Fibroblast of skin of right biceps (primary cell): ENCODE results near the gene RGL1.

Experiments used
- DNase-seq: peaks from one replicate; pipeline ENCODE4 v3.0.0-alpha.2; 2013

Gene RGL1

GRCh38 chr1:183966487-183966886, 161.6 kb downstream of the RGL1 start:
- no peak for DNase-seq

DNA sequence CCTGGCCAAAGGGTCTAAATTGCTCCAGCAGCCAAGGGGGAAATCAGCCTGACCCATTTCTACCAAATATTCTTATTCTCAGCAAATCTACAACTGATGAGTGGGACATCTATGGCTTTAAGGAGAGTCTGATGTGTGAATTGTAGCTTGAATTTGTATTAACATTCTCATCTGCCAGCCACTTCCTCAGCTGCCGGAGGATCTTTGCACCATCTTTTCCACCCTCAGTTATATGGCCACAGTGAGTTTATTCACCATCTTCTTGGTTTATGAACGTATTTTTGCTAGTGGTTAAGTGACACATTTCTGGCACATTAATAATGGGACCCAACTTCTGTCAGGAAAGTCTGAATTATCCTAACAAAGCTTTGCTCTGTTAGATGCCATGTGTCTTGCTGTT, 163.0 kb downstream of the RGL1 start:
- DNase-seq = no peak

DNA sequence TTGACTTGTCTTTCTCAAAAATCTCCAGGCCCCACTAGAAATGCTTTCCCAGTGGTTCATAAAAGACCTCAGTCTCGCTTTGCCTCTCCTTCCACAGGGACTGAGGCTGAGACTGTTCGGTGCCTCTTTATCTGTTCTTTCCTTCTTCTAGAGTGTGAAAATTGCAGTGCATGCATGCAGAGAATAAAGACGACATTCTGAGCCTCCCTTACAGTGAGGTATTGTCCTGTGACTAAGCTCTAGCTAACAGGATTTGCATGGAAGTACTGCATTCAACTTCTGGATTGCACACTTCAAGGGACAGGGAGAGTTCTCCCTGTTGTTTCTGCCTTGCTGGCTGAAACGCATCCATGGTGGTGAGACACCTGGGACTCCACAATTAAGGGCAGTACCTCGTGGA, 163.5 kb downstream of the RGL1 start:
- no peak for DNase-seq

DNA sequence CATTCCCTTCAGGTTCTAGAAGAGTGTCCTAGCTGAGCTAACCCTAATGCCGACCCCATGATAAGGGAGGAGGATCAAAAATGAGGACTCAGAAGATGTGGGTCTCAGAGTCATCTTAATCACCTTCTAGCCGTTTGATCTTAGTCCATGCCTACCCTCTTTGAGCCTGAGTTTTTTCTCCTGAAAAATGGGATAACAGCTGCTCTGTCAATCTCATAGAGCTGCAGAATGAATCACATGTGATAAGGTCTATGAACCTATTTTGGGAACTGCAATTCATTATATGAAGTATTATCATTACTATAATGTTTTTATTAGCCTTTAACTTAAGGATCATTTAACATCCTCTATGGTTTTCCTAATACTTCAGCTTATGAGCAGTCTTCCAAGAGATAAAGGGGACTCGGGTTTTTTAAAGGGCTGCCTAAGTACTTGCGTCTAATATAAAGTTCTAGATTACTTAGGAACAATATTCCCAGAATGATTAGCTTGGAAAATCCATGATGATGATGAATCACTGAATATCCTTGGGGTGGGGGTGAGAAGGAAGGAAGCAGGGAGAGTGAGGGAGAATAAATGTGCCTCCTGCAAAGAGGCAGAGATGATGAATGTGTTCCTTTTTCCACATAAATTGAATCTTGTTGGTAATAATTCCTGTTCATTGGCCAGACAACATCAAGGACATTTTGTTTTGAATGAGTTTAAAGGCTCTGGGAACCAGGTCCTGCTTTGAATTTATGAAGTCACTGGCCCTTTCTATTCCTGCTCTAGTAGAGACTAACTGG, 165.8 kb downstream of the RGL1 start:
- DNase-seq = peak; percentile 27

DNA sequence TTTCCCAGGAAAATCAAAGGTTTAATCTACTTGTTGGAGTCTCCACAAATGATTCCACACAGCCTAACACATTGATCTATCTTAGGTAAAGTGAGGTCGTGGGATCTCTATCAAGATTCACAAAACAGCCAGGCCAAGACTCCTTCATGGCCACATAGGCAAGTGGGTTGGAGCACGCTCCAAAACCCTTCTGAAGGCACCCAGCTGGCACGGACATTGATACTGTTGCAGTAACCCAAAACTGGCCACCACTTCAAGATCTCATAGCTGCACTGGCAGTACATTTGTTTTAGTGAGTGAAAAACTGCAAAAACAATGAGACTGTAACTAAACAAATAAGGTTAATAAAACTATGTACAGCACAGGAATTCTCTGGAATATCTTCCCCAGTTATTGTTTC, 170.7 kb downstream of the RGL1 start:
- no peak for DNase-seq

DNA sequence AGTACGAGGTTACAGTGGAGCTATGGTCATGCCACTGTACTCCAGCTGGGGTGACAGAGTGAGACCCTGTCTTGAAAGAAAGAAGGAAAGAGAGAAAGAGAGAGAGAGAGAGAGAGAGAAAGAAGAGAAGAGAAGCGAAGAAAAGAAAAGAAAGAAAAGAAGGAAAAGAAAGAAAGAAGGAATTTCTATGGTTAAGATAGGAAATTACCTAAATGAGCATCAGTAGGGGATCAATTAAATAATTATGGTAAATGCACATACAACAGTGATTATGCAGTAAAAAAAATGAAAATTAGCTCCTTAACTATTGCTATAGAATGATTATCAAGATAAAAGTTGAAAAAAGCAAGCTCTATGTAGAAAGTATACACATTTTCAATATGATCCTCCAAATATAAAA, 172.8 kb downstream of the RGL1 start:
- DNase-seq = no peak
